SJCRH30 (cell line): Measurements from ENCODE around the gene RBSN. TPM values are rescaled to one million over a fixed set of nuclear protein-coding genes. Genes with fewer than 3 reads are reported as not detected.
A peak's percentile ranks its signal among the peaks of the same experiment; 100 is the strongest.

ENCODE experiments used
- DNase-seq, 2 experiments: peaks; one replicate each; pipeline ENCODE4 v3.0.0-alpha.2; 2015 to 2020
- H3K27ac ChIP-seq: fragments of 250-450 bp; sonication (Bioruptor Pico); 2 replicates; pipeline ENCODE4 v1.5.1; 2020; ENCODE audit warnings: mild to moderate bottlenecking, moderate library complexity
- H3K27me3 ChIP-seq: fragments of 250-450 bp; sonication (Bioruptor Pico); 2 replicates; pipeline ENCODE4 v1.5.1; 2020; ENCODE audit warnings: mild to moderate bottlenecking, moderate library complexity
- H3K36me3 ChIP-seq: fragments of 250-450 bp; sonication (Bioruptor Pico); 2 replicates; pipeline ENCODE4 v1.5.1; 2020; ENCODE audit warnings: mild to moderate bottlenecking, moderate library complexity
- H3K4me1 ChIP-seq: fragments of 250-450 bp; sonication (Bioruptor Pico); 2 replicates; pipeline ENCODE4 v1.5.1; 2020; ENCODE audit warnings: mild to moderate bottlenecking, moderate library complexity
- H3K4me3 ChIP-seq: fragments of 250-450 bp; sonication (Bioruptor Pico); 2 replicates; pipeline ENCODE4 v1.5.1; 2020; ENCODE audit warnings: mild to moderate bottlenecking, moderate library complexity
- H3K9me3 ChIP-seq: fragments of 250-450 bp; sonication (Bioruptor Pico); replicated peaks from 2 replicates; pipeline ENCODE4 v1.5.1; 2020; ENCODE audit warnings: mild to moderate bottlenecking, moderate library complexity
- total RNA-seq: library from RNA; depleted of rRNA; stranded (reverse); fragments of >200 nt; shearing (Covaris generic); gene quantifications from 2 replicates; pipeline ENCODE4 v1.2.3, GENCODE V29; 2014

RBSN gene
- total RNA-seq, 1 experiment from 2014 or later, result 17.6 TPM

GRCh38 chr3:15112011-15112410 lies 13.1 kb upstream of the RBSN start:
- Histone ChIP-seq H3K9me3 (no peaks in the 10 kb centered on the region), H3K4me1 (0 out of 2 replicates have a peak, but pooled peaks cover 4% of the 10 kb centered on the region), H3K36me3 (no peaks in the 10 kb centered on the region), H3K27ac (no peak overlapping the region), H3K4me3 (no peak overlapping the region), H3K27me3 (no peaks in the 10 kb centered on the region)
- DNase-seq, result no peak

- Histone ChIP-seq H3K27me3 (no peaks in the 10 kb centered on the region), H3K4me1 (0 out of 2 replicates have a peak, but pooled peaks cover 4% of the 10 kb centered on the region), H3K36me3 (no peaks in the 10 kb centered on the region), H3K4me3 (no peak overlapping the region), H3K27ac (no peak overlapping the region), H3K9me3 (no peaks in the 10 kb centered on the region)
- DNase-seq, result no peak
Observed at GRCh38 chr3:15110206-15110605, 11.3 kb upstream of the RBSN start.

GRCh38 chr3:15108869-15109268 lies 9.9 kb upstream of the RBSN start:
- DNase-seq, result no peak
- Histone ChIP-seq H3K4me1 (0 out of 2 replicates have a peak, but pooled peaks cover 4% of the 10 kb centered on the region), H3K4me3 (no peak overlapping the region), H3K9me3 (no peaks in the 10 kb centered on the region), H3K27ac (no peak overlapping the region), H3K36me3 (no peaks in the 10 kb centered on the region), H3K27me3 (no peaks in the 10 kb centered on the region)

GRCh38 chr3:15108082-15108545 lies 9.2 kb upstream of the RBSN start:
- Histone ChIP-seq H3K4me3 (no peak overlapping the region), H3K9me3 (no peaks in the 10 kb centered on the region), H3K27me3 (no peaks in the 10 kb centered on the region), H3K4me1 (no peaks in the 10 kb centered on the region), H3K27ac (no peak overlapping the region), H3K36me3 (no peaks in the 10 kb centered on the region)
- DNase-seq, result peak; percentile 54 to 71

GRCh38 chr3:15107075-15107947 lies 8.4 kb upstream of the RBSN start:
- H3K27me3 ChIP-seq, result no peaks in the 10 kb centered on the region
- H3K4me1 ChIP-seq, result no peaks in the 10 kb centered on the region
- H3K4me3 ChIP-seq, result no peak overlapping the region
- H3K36me3 ChIP-seq, result no peaks in the 10 kb centered on the region
- DNase-seq, result no peak
- no peak overlapping the region for H3K27ac ChIP-seq
- no peaks in the 10 kb centered on the region for H3K9me3 ChIP-seq

GRCh38 chr3:15102836-15103235 lies 3.9 kb upstream of the RBSN start:
- no peaks in the 10 kb centered on the region for H3K27me3 ChIP-seq
- H3K9me3 ChIP-seq, result no peaks in the 10 kb centered on the region
- DNase-seq, result no peak
- H3K36me3 ChIP-seq, result no peaks in the 10 kb centered on the region
- no peak overlapping the region for H3K4me3 ChIP-seq
- no peak overlapping the region for H3K27ac ChIP-seq
- H3K4me1 ChIP-seq, result peaks cover 3% of the 10 kb centered on the region; the same call in 1 of the 2 replicates

- Histone ChIP-seq H3K4me1 (peaks cover 3% of the 10 kb centered on the region; the same call in 1 of the 2 replicates), H3K27ac (no peak overlapping the region), H3K9me3 (no peaks in the 10 kb centered on the region), H3K27me3 (no peaks in the 10 kb centered on the region), H3K36me3 (no peaks in the 10 kb centered on the region), H3K4me3 (no peak overlapping the region)
- no peak for DNase-seq
Observed at GRCh38 chr3:15102256-15102655, 3.3 kb upstream of the RBSN start.

- H3K27ac ChIP-seq, result peak overlapping the region; percentile 56
- DNase-seq, result no peak
Observed at GRCh38 chr3:15099364-15100098, 583 bp upstream of the RBSN start.

GRCh38 chr3:15097891-15098290 lies 1.1 kb downstream of the RBSN start:
- peaks cover 3% of the 10 kb centered on the region; the same call in 1 of the 2 replicates for H3K4me1 ChIP-seq
- H3K27me3 ChIP-seq, result no peaks in the 10 kb centered on the region
- no peak overlapping the region for H3K27ac ChIP-seq
- DNase-seq, result no peak
- H3K4me3 ChIP-seq, result peak overlapping the region; percentile 79
- H3K36me3 ChIP-seq, result peaks cover 2% of the 10 kb centered on the region; the same call in 1 of the 2 replicates
- no peaks in the 10 kb centered on the region for H3K9me3 ChIP-seq

More at GRCh38 chr3:15099364-15100098, 583 bp upstream of the RBSN start:
- Histone ChIP-seq H3K9me3 (no peaks in the 10 kb centered on the region), H3K36me3 (peaks cover 2% of the 10 kb centered on the region; the same call in 1 of the 2 replicates), H3K4me3 (peak overlapping the region; percentile 79), H3K27me3 (no peaks in the 10 kb centered on the region), H3K4me1 (peaks cover 3% of the 10 kb centered on the region; the same call in 1 of the 2 replicates)

- no peak overlapping the region for H3K27ac ChIP-seq
- no peak for DNase-seq
- no peaks in the 10 kb centered on the region for H3K9me3 ChIP-seq
- no peak overlapping the region for H3K4me3 ChIP-seq
- no peaks in the 10 kb centered on the region for H3K27me3 ChIP-seq
- peaks cover 3% of the 10 kb centered on the region; the same call in 1 of the 2 replicates for H3K4me1 ChIP-seq
- peaks cover 2% of the 10 kb centered on the region; the same call in 1 of the 2 replicates for H3K36me3 ChIP-seq
Observed at GRCh38 chr3:15096046-15096445, 2.9 kb downstream of the RBSN start.

GRCh38 chr3:15094187-15094875 lies 4.6 kb downstream of the RBSN start:
- Histone ChIP-seq H3K4me1 (peaks cover 3% of the 10 kb centered on the region; the same call in 1 of the 2 replicates), H3K36me3 (peaks cover 2% of the 10 kb centered on the region; the same call in 1 of the 2 replicates), H3K27ac (no peak overlapping the region), H3K27me3 (no peaks in the 10 kb centered on the region), H3K9me3 (no peaks in the 10 kb centered on the region), H3K4me3 (no peak overlapping the region)
- no peak for DNase-seq

GRCh38 chr3:15092686-15093085 lies 6.3 kb downstream of the RBSN start:
- DNase-seq, result no peak
- Histone ChIP-seq H3K9me3 (no peaks in the 10 kb centered on the region), H3K4me1 (no peaks in the 10 kb centered on the region; the same call in 1 of the 2 replicates), H3K27me3 (no peaks in the 10 kb centered on the region), H3K4me3 (no peak overlapping the region), H3K36me3 (peaks cover 6% of the 10 kb centered on the region; the same call in 1 of the 2 replicates), H3K27ac (no peak overlapping the region)

- Histone ChIP-seq H3K9me3 (no peaks in the 10 kb centered on the region), H3K36me3 (peaks cover 6% of the 10 kb centered on the region; the same call in 1 of the 2 replicates), H3K4me3 (no peak overlapping the region), H3K27me3 (no peaks in the 10 kb centered on the region), H3K27ac (no peak overlapping the region), H3K4me1 (no peaks in the 10 kb centered on the region)
- no peak for DNase-seq
Observed at GRCh38 chr3:15091575-15091974, 7.4 kb downstream of the RBSN start.

- Histone ChIP-seq H3K9me3 (no peaks in the 10 kb centered on the region), H3K27ac (no peak overlapping the region), H3K27me3 (no peaks in the 10 kb centered on the region), H3K4me3 (no peak overlapping the region), H3K4me1 (no peaks in the 10 kb centered on the region), H3K36me3 (peaks cover 6% of the 10 kb centered on the region; the same call in 1 of the 2 replicates)
- DNase-seq, result no peak
Observed at GRCh38 chr3:15089201-15089600, 9.7 kb downstream of the RBSN start.
